Liver (tissue), 9 donors: ENCODE measurements around the gene FOXA2. TPM values are rescaled to one million over a fixed set of nuclear protein-coding genes. Genes with fewer than 3 reads are reported as not detected.

Source experiments
- DNase-seq: peaks from one replicate; pipeline ENCODE4 v3.0.0-alpha.2; 2017; ENCODE audit warnings: low spot score
- H3K27ac ChIP-seq, 2 donors: one replicate each; pipeline ENCODE4 v1.7.0; 2013; ENCODE audit warnings: inconsistent platforms in 2 of 2, low read length in 2 of 2, control low read depth in 1 of 2, low read depth in 1 of 2, mild to moderate bottlenecking in 1 of 2
- H3K27me3 ChIP-seq, 4 donors: one replicate each; pipeline versions ENCODE4 v1.6.1 to v1.7.0; 2013; ENCODE audit warnings: low read length in 3 of 4, inconsistent platforms in 1 of 4, mild to moderate bottlenecking in 1 of 4, moderate library complexity in 1 of 4; ENCODE audit not compliant: control insufficient read depth in 4 of 4, insufficient read depth in 4 of 4
- H3K36me3 ChIP-seq, 4 donors: one replicate each; pipeline versions ENCODE4 v1.6.1 to v1.7.0; 2013; ENCODE audit warnings: low read length in 3 of 4, mild to moderate bottlenecking in 3 of 4, low read depth in 1 of 4, moderate library complexity in 1 of 4; ENCODE audit not compliant: control insufficient read depth in 4 of 4, insufficient read depth in 3 of 4
- H3K4me1 ChIP-seq, 4 donors: one replicate each; pipeline versions ENCODE4 v1.6.1 to v1.7.0; 2013; ENCODE audit warnings: low read length in 3 of 4, mild to moderate bottlenecking in 3 of 4, moderate library complexity in 1 of 4; ENCODE audit not compliant: control insufficient read depth in 4 of 4, insufficient read depth in 4 of 4
- H3K4me3 ChIP-seq, 3 donors: one replicate each; pipeline versions ENCODE4 v1.6.1 to v1.7.0; 2013; ENCODE audit warnings: low read length in 3 of 3, control low read depth in 1 of 3, low read depth in 1 of 3, mild to moderate bottlenecking in 1 of 3
- H3K9ac ChIP-seq, 2 donors: one replicate each; pipeline ENCODE4 v1.7.0; 2013; ENCODE audit warnings: low read length in 2 of 2, mild to moderate bottlenecking in 2 of 2, moderate library complexity in 2 of 2, control low read depth in 1 of 2, low read depth in 1 of 2
- H3K9me3 ChIP-seq, 4 donors: one replicate each; pipeline versions ENCODE4 v1.6.1 to v1.7.0; 2013; ENCODE audit warnings: low read length in 3 of 4; ENCODE audit not compliant: control insufficient read depth in 4 of 4
- EGR1 ChIP-seq, 2 donors: IDR thresholded peaks; 2 replicates each; pipeline ENCODE4 v1.6.1; 2016 to 2018; ENCODE audit warnings: antibody characterized with exemption in 2 of 2, low read depth in 2 of 2
- FOXA2 ChIP-seq: IDR thresholded peaks from 2 replicates; pipeline ENCODE4 v1.6.1; 2016; ENCODE audit warnings: antibody characterized with exemption
- HNF4A ChIP-seq, 2 donors: conservative IDR thresholded peaks; 2 replicates each; pipeline ENCODE4 v1.6.1; 2016; ENCODE audit warnings: antibody characterized with exemption in 2 of 2, mild to moderate bottlenecking in 2 of 2
- JUND ChIP-seq, 2 donors: IDR thresholded peaks; 2 replicates each; pipeline ENCODE4 v1.6.1; 2016; ENCODE audit warnings: antibody characterized with exemption in 2 of 2
- NR2F2 ChIP-seq: IDR thresholded peaks from 2 replicates; pipeline ENCODE4 v1.6.1; 2016; ENCODE audit warnings: antibody characterized with exemption
- RAD21 ChIP-seq, 2 donors: IDR thresholded peaks; 2 replicates each; pipeline ENCODE4 v1.6.1; 2016; ENCODE audit warnings: antibody characterized with exemption in 2 of 2, mild to moderate bottlenecking in 2 of 2
- RXRA ChIP-seq, 2 donors: IDR thresholded peaks; 2 replicates each; pipeline ENCODE4 v1.6.1; 2017 to 2018; ENCODE audit warnings: antibody characterized with exemption in 2 of 2, mild to moderate bottlenecking in 1 of 2
- SP1 ChIP-seq: IDR thresholded peaks from 2 replicates; pipeline ENCODE4 v1.6.1; 2018; ENCODE audit warnings: antibody characterized with exemption, mild to moderate bottlenecking
- TAF1 ChIP-seq: conservative IDR thresholded peaks from 2 replicates; pipeline ENCODE4 v1.6.1; 2016; ENCODE audit warnings: antibody characterized with exemption, mild to moderate bottlenecking
- YY1 ChIP-seq: IDR thresholded peaks from 2 replicates; pipeline ENCODE4 v1.6.1; 2016; ENCODE audit warnings: antibody characterized with exemption, mild to moderate bottlenecking
- WGBS: extraction: QIAGEN DNeasy Blood & Tissue Kit; methylation state at CpG from one replicate; pipeline ENCODE4 v1.1.7; 2013; 5-methylcytosine and 5-hydroxymethylcytosine counted together
- polyA plus RNA-seq, 2 donors: library from polyadenylated mRNA; stranded (reverse) in 1 of 2; unstranded in 1 of 2; fragments of 200-250 nt in 1 of 2; fragments of >200 nt in 1 of 2; fragmentation: Nextera tagmentation in 1 of 2; extraction: Ambion mirVana in 1 of 2; gene quantifications; one replicate each; pipeline versions ENCODE4 v1.2.1 to v1.2.3, GENCODE V29; 2013 to 2015
- total RNA-seq, 2 donors: library from RNA; depleted of rRNA; stranded (reverse); fragments of >200 nt; gene quantifications; one replicate each; pipeline ENCODE4 v1.2.3, GENCODE V29; 2014
- TF ChIP-seq, protein P1 (sequence below): IDR thresholded peaks from 2 replicates; pipeline ENCODE4 v1.6.1; 2016; ENCODE audit warnings: antibody characterized with exemption, mild to moderate bottlenecking
- TF ChIP-seq, protein P2 (sequence below): fragments of 150-350 bp; IDR thresholded peaks from 2 replicates; pipeline ENCODE4 v1.5.1; 2017; ENCODE audit warnings: improper control_type of control experiment, low read depth, low read length; ENCODE audit not compliant: missing input control
- TF ChIP-seq, protein P3 (sequence below): IDR thresholded peaks from 2 replicates; pipeline ENCODE4 v1.6.1; 2016; ENCODE audit warnings: antibody characterized with exemption
- TF ChIP-seq, protein P4 (sequence below): IDR thresholded peaks from 2 replicates; pipeline ENCODE4 v1.6.1; 2016; ENCODE audit warnings: antibody characterized with exemption
- donor health status: healthy.
- donor health status: healthy.
- donor health status: healthy.
- donor health status: healthy.
- donor health status: healthy.

FOXA2 gene
- total and polyA plus RNA-seq, 4 donors: 5.2 to 12.7 (median 11.1) TPM

DNA sequence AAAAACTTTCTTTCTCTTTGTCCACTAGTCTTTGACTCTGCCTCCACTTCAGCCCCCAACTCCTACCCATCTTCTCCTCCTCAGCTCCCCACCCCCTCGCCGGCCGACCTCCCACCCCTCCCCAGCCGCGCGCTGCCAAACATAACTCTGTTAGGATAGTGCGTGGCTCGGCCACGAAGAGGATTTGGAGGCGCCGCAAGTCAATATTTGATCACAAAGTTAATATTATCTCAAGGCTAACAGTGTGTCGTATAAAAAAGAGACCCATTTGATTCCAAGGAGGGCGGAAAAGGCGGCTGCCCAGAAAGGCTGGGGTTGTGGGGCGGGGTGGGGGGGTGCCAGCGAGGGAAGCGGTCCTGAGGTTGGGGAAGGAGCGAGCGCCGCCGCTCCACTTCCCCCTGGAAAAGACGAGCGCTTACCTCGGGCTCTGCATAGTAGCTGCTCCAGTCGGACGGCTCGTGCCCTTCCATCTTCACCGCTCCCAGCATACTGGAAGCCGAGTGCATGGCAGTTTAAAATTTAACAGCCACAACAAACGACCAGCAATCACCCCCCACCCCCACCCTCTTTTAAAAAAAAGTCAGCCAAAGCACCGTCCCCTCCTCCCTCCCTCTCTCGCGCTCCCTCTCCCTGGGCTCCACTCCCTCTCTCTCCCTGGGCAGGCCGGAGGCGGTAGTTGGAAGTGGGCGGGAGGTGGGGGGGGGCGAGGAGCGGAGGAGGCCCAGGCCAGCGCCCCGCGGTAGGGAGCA lies 425 bp downstream of the FOXA2 start:
- H3K4me3 ChIP-seq: peak overlapping the region; percentile 86 to 95 (median 86)
- peak; percentile 66 for DNase-seq
- peaks cover 4 to 52% (median 38%) of the 10 kb centered on the region in 4 donors for H3K4me1 ChIP-seq
- no peaks in the 10 kb centered on the region for H3K27me3 ChIP-seq
- peak overlapping the region; percentile 96 to 97 for H3K27ac ChIP-seq
- no peak for TF ChIP-seq FOXA2
- no peak for TF ChIP-seq NR2F2
- TF ChIP-seq, protein P1, sequence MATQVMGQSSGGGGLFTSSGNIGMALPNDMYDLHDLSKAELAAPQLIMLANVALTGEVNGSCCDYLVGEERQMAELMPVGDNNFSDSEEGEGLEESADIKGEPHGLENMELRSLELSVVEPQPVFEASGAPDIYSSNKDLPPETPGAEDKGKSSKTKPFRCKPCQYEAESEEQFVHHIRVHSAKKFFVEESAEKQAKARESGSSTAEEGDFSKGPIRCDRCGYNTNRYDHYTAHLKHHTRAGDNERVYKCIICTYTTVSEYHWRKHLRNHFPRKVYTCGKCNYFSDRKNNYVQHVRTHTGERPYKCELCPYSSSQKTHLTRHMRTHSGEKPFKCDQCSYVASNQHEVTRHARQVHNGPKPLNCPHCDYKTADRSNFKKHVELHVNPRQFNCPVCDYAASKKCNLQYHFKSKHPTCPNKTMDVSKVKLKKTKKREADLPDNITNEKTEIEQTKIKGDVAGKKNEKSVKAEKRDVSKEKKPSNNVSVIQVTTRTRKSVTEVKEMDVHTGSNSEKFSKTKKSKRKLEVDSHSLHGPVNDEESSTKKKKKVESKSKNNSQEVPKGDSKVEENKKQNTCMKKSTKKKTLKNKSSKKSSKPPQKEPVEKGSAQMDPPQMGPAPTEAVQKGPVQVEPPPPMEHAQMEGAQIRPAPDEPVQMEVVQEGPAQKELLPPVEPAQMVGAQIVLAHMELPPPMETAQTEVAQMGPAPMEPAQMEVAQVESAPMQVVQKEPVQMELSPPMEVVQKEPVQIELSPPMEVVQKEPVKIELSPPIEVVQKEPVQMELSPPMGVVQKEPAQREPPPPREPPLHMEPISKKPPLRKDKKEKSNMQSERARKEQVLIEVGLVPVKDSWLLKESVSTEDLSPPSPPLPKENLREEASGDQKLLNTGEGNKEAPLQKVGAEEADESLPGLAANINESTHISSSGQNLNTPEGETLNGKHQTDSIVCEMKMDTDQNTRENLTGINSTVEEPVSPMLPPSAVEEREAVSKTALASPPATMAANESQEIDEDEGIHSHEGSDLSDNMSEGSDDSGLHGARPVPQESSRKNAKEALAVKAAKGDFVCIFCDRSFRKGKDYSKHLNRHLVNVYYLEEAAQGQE: peak; percentile 90
- TF ChIP-seq, protein P2, sequence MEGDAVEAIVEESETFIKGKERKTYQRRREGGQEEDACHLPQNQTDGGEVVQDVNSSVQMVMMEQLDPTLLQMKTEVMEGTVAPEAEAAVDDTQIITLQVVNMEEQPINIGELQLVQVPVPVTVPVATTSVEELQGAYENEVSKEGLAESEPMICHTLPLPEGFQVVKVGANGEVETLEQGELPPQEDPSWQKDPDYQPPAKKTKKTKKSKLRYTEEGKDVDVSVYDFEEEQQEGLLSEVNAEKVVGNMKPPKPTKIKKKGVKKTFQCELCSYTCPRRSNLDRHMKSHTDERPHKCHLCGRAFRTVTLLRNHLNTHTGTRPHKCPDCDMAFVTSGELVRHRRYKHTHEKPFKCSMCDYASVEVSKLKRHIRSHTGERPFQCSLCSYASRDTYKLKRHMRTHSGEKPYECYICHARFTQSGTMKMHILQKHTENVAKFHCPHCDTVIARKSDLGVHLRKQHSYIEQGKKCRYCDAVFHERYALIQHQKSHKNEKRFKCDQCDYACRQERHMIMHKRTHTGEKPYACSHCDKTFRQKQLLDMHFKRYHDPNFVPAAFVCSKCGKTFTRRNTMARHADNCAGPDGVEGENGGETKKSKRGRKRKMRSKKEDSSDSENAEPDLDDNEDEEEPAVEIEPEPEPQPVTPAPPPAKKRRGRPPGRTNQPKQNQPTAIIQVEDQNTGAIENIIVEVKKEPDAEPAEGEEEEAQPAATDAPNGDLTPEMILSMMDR: peak; percentile 1
- peak in 1 of 2 donors; percentile 60 for TF ChIP-seq EGR1 (IDR thresholded peaks at IDR 0.05; ENCODE audit: low read depth in 2 of 2)
- TF ChIP-seq RXRA (IDR thresholded peaks at IDR 0.05): peak; percentile 30 to 51
- TF ChIP-seq, protein P3, sequence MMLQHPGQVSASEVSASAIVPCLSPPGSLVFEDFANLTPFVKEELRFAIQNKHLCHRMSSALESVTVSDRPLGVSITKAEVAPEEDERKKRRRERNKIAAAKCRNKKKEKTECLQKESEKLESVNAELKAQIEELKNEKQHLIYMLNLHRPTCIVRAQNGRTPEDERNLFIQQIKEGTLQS: no peak
- peak; percentile 92 for TF ChIP-seq TAF1
- peak; percentile 17 to 41 for TF ChIP-seq RAD21 (IDR thresholded peaks at IDR 0.05)
- TF ChIP-seq HNF4A (conservative IDR thresholded peaks at IDR 0.05): peak; percentile 15 to 25
- TF ChIP-seq JUND (IDR thresholded peaks at IDR 0.05): no peak
- peak; percentile 58 for TF ChIP-seq SP1
- TF ChIP-seq, protein P4, sequence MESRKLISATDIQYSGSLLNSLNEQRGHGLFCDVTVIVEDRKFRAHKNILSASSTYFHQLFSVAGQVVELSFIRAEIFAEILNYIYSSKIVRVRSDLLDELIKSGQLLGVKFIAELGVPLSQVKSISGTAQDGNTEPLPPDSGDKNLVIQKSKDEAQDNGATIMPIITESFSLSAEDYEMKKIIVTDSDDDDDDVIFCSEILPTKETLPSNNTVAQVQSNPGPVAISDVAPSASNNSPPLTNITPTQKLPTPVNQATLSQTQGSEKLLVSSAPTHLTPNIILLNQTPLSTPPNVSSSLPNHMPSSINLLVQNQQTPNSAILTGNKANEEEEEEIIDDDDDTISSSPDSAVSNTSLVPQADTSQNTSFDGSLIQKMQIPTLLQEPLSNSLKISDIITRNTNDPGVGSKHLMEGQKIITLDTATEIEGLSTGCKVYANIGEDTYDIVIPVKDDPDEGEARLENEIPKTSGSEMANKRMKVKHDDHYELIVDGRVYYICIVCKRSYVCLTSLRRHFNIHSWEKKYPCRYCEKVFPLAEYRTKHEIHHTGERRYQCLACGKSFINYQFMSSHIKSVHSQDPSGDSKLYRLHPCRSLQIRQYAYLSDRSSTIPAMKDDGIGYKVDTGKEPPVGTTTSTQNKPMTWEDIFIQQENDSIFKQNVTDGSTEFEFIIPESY: peak; percentile 37
- TF ChIP-seq YY1: peak; percentile 61
- under 1% methylated on average over 41 of the region's 41 CpGs for WGBS
- no peaks in the 10 kb centered on the region for H3K9me3 ChIP-seq
- H3K9ac ChIP-seq: peak overlapping the region in 1 of 2 donors; percentile 51
- H3K36me3 ChIP-seq: no peaks in the 10 kb centered on the region
